ENCODE measurements around the gene DNTT. TPM values are rescaled to one million over a fixed set of nuclear protein-coding genes. Genes with fewer than 3 reads are reported as not detected.

DNTT gene
- polyA plus RNA-seq, 1 donor from 2014 or later: not detected

- Histone ChIP-seq H3K4me2 (ENCODE audit: low read length) (no peak overlapping the region), H3K79me2 (replicated peaks; ENCODE audit: insufficient read depth, low read length) (no peaks in the 10 kb centered on the region), H3K9me3 (ENCODE audit: low read length) (peaks cover 4% of the 10 kb centered on the region), H3K9ac (ENCODE audit: low read length) (no peak overlapping the region), H3K27me3 (ENCODE audit: insufficient read depth, low read depth, low read length) (no peaks in the 10 kb centered on the region), H2AFZ (ENCODE audit: low read depth, low read length) (no peak overlapping the region), H3F3A (ENCODE audit: insufficient read depth, low read length, poor library complexity, severe bottlenecking) (no peaks in the 10 kb centered on the region), H4K20me1 (ENCODE audit: insufficient read depth) (no peaks in the 10 kb centered on the region), H3K9me2 (ENCODE audit: insufficient read depth, low read length) (no peaks in the 10 kb centered on the region), H3K36me3 (ENCODE audit: insufficient read depth, low read length) (no peaks in the 10 kb centered on the region), H3K27ac (ENCODE audit: low read length) (no peak overlapping the region), H3K4me3 (ENCODE audit: low read length) (no peak overlapping the region)
- TF ChIP-seq TAF1 (IDR thresholded peaks at IDR 0.05; ENCODE audit: low read depth): no peak
- no peak for TF ChIP-seq RAD21 (conservative IDR thresholded peaks at IDR 0.05)
- no peak for TF ChIP-seq MXI1 (conservative IDR thresholded peaks at IDR 0.05; ENCODE audit: poor library complexity, severe bottlenecking)
- TF ChIP-seq CTCF (IDR thresholded peaks at IDR 0.05; ENCODE audit: poor library complexity, severe bottlenecking): no peak
- no peak for TF ChIP-seq EZH2 (IDR thresholded peaks at IDR 0.05; ENCODE audit: borderline replicate concordance, insufficient read depth, low read length, poor library complexity, severe bottlenecking)
- no peak for TF ChIP-seq EP300 (conservative IDR thresholded peaks at IDR 0.05; ENCODE audit: poor library complexity, severe bottlenecking)
- TF ChIP-seq, protein P1, sequence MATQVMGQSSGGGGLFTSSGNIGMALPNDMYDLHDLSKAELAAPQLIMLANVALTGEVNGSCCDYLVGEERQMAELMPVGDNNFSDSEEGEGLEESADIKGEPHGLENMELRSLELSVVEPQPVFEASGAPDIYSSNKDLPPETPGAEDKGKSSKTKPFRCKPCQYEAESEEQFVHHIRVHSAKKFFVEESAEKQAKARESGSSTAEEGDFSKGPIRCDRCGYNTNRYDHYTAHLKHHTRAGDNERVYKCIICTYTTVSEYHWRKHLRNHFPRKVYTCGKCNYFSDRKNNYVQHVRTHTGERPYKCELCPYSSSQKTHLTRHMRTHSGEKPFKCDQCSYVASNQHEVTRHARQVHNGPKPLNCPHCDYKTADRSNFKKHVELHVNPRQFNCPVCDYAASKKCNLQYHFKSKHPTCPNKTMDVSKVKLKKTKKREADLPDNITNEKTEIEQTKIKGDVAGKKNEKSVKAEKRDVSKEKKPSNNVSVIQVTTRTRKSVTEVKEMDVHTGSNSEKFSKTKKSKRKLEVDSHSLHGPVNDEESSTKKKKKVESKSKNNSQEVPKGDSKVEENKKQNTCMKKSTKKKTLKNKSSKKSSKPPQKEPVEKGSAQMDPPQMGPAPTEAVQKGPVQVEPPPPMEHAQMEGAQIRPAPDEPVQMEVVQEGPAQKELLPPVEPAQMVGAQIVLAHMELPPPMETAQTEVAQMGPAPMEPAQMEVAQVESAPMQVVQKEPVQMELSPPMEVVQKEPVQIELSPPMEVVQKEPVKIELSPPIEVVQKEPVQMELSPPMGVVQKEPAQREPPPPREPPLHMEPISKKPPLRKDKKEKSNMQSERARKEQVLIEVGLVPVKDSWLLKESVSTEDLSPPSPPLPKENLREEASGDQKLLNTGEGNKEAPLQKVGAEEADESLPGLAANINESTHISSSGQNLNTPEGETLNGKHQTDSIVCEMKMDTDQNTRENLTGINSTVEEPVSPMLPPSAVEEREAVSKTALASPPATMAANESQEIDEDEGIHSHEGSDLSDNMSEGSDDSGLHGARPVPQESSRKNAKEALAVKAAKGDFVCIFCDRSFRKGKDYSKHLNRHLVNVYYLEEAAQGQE (IDR thresholded peaks at IDR 0.05; ENCODE audit: borderline replicate concordance): no peak
- no peak for TF ChIP-seq POLR2AphosphoS5 (IDR thresholded peaks at IDR 0.05)
- no peak for TF ChIP-seq SMC3 (conservative IDR thresholded peaks at IDR 0.05; ENCODE audit: poor library complexity)
These were observed 41.0 kb downstream of the DNTT start for GRCh38 chr10:96345222-96345621.

DNA sequence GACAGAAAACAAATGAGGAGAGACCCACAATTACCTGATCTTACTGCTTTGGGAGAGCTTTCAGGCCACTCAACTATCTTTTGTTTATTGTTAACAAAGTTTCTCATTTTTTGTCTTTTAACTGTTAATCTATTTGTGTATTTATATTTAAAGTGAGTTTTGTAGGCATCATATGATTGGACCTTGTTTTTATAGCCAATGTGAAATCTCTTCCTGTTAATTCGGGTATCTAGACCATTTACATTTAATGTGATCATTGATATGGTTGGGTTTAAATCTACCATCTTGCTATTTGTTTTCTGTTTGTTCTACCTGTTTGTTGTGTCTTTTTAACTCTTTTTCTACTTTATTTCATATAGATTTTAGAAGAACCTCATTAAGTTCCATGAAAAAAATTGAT lies 42.1 kb downstream of the DNTT start:
- TF ChIP-seq SMC3 (conservative IDR thresholded peaks at IDR 0.05; ENCODE audit: poor library complexity) (no peak), MXI1 (conservative IDR thresholded peaks at IDR 0.05; ENCODE audit: poor library complexity, severe bottlenecking) (no peak), TAF1 (IDR thresholded peaks at IDR 0.05; ENCODE audit: low read depth) (no peak), POLR2AphosphoS5 (IDR thresholded peaks at IDR 0.05) (no peak), RAD21 (conservative IDR thresholded peaks at IDR 0.05) (no peak), EP300 (conservative IDR thresholded peaks at IDR 0.05; ENCODE audit: poor library complexity, severe bottlenecking) (no peak), EZH2 (IDR thresholded peaks at IDR 0.05; ENCODE audit: borderline replicate concordance, insufficient read depth, low read length, poor library complexity, severe bottlenecking) (no peak)
- TF ChIP-seq, protein P1 (IDR thresholded peaks at IDR 0.05; ENCODE audit: borderline replicate concordance): no peak
- H3K36me3 ChIP-seq (ENCODE audit: insufficient read depth, low read length): no peaks in the 10 kb centered on the region
- no peak overlapping the region for H3K4me3 ChIP-seq (ENCODE audit: low read length)
- no peaks in the 10 kb centered on the region for H3K79me2 ChIP-seq (replicated peaks; ENCODE audit: insufficient read depth, low read length)
- no peaks in the 10 kb centered on the region for H3F3A ChIP-seq (ENCODE audit: insufficient read depth, low read length, poor library complexity, severe bottlenecking)
- no peaks in the 10 kb centered on the region for H3K9me2 ChIP-seq (ENCODE audit: insufficient read depth, low read length)
- no peaks in the 10 kb centered on the region for H3K27me3 ChIP-seq (ENCODE audit: insufficient read depth, low read depth, low read length)
- no peak overlapping the region for H3K27ac ChIP-seq (ENCODE audit: low read length)
- H3K4me2 ChIP-seq (ENCODE audit: low read length): no peak overlapping the region
- peaks cover 4% of the 10 kb centered on the region for H3K9me3 ChIP-seq (ENCODE audit: low read length)
- H4K20me1 ChIP-seq (ENCODE audit: insufficient read depth): no peaks in the 10 kb centered on the region
- H2AFZ ChIP-seq (ENCODE audit: low read depth, low read length): no peak overlapping the region
- no peak overlapping the region for H3K9ac ChIP-seq (ENCODE audit: low read length)
